Stimulated activated CD4-positive, alpha-beta T cell treated with anti-CD3 and anti-CD28 coated beads, TNF-alpha, amount 100 ng/mL, for 24 hours (primary cell): ENCODE data around the gene ANKRD44.
A peak's percentile ranks its signal among the peaks of the same experiment; 100 is the strongest.

Source experiments
- DNase-seq, 3 experiments: peaks; one replicate each; pipeline ENCODE4 v3.0.0-alpha.2; 2020; ENCODE audit warnings: low read depth in 3 of 3

ANKRD44 gene

GRCh38 chr2:196987649-196988364, 322.8 kb downstream of the ANKRD44 start:
- peak; percentile 5 to 33 (median 10) for DNase-seq

- no peak for DNase-seq
These were observed 323.3 kb downstream of the ANKRD44 start for GRCh38 chr2:196987298-196987648.

GRCh38 chr2:196985511-196986183, 324.9 kb downstream of the ANKRD44 start:
- DNase-seq = no peak

- no peak for DNase-seq
These were observed 325.7 kb downstream of the ANKRD44 start for GRCh38 chr2:196984903-196985302.

- DNase-seq = no peak
These were observed 326.6 kb downstream of the ANKRD44 start for GRCh38 chr2:196983934-196984333.

GRCh38 chr2:196980473-196980872, 330.1 kb downstream of the ANKRD44 start:
- no peak for DNase-seq

GRCh38 chr2:196980001-196980400, 330.6 kb downstream of the ANKRD44 start:
- DNase-seq = no peak

- no peak for DNase-seq
These were observed 333.1 kb downstream of the ANKRD44 start for GRCh38 chr2:196977507-196977906.

GRCh38 chr2:196974970-196975369, 335.6 kb downstream of the ANKRD44 start:
- DNase-seq = no peak

- DNase-seq = no peak
These were observed 338.9 kb downstream of the ANKRD44 start for GRCh38 chr2:196971574-196972279.

GRCh38 chr2:196970099-196970498, 340.5 kb downstream of the ANKRD44 start:
- no peak for DNase-seq

- DNase-seq = no peak
These were observed 342.1 kb downstream of the ANKRD44 start for GRCh38 chr2:196968516-196968915.

- DNase-seq = no peak
These were observed 342.8 kb downstream of the ANKRD44 start for GRCh38 chr2:196967775-196968174.

- DNase-seq = no peak
These were observed 343.5 kb downstream of the ANKRD44 start for GRCh38 chr2:196967116-196967515.

GRCh38 chr2:196966061-196966460, 344.5 kb downstream of the ANKRD44 start:
- no peak for DNase-seq

GRCh38 chr2:196965651-196966050, 344.9 kb downstream of the ANKRD44 start:
- no peak for DNase-seq

- no peak for DNase-seq
These were observed 346.6 kb downstream of the ANKRD44 start for GRCh38 chr2:196963961-196964360.

GRCh38 chr2:196963043-196963442, 347.5 kb downstream of the ANKRD44 start:
- DNase-seq = no peak

GRCh38 chr2:196962325-196962724, 348.3 kb downstream of the ANKRD44 start:
- DNase-seq = no peak

GRCh38 chr2:196961889-196962288, 348.7 kb downstream of the ANKRD44 start:
- no peak for DNase-seq

GRCh38 chr2:196959734-196960338, 350.7 kb downstream of the ANKRD44 start:
- DNase-seq = no peak

GRCh38 chr2:196959281-196959680, 351.3 kb downstream of the ANKRD44 start:
- no peak for DNase-seq
